CD1c-positive myeloid dendritic cell (primary cell): ENCODE measurements around the gene IL17D.
A peak's percentile ranks its signal among the peaks of the same experiment; 100 is the strongest.
"Not testable (repeated sequence)": the region's sequence is repeated elsewhere in the genome, so short reads cannot be mapped to it uniquely, and the experiment has no call there.

Experiments used
- DNase-seq: peaks from one replicate; pipeline ENCODE4 v3.0.0-alpha.2; 2016; ENCODE audit errors: extremely low spot score

The IL17D gene, protein sequence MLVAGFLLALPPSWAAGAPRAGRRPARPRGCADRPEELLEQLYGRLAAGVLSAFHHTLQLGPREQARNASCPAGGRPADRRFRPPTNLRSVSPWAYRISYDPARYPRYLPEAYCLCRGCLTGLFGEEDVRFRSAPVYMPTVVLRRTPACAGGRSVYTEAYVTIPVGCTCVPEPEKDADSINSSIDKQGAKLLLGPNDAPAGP

DNA sequence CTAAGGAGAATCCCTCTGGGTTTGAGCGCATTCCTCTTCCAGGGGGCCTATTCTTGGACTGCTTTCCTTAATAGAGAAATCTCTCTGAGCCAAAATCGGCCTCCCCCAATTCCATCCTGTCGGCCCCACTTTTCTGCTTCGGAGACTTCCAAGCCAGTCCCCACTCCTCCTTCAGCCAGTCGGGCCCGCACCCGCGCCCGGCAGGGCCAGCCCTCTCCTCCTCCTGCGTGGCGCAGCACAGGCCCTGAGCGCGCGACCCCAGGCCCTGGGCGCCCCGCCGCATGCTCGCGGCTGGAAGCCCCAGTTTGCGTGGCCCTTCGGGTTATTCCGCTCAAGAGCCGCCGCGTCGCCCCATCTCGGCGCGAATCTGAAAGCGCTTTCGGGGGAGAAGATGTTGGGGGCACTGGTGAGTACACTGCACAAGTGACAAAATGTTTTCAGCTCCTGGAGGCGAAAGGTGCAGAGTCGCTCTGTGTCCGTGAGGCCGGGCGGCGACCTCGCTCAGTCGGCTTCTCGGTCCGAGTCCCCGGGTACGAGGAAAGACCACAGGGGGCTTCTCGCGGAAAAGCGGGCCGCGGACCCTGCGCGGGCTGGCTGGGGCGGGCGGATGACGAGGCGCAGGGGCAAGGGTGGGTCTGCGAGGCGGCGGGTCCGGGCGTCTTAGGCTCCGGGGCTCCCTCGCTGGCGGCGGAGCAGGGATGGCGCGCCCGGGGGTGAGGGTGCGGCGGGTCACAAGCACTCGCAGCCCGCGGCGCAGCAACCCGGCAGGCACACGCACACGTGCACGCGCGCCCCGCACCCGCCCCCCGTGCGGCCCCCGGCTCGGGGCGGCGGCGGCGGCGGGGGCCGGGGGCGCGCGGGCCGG lies at the start of gene IL17D:
Gene IL17D, plus strand, starts transcription at position 785 of the 865 bp plus-strand sequence. CDS start 303 bp downstream, outside the sequence.
- DNase-seq, result peak; percentile 18

DNA sequence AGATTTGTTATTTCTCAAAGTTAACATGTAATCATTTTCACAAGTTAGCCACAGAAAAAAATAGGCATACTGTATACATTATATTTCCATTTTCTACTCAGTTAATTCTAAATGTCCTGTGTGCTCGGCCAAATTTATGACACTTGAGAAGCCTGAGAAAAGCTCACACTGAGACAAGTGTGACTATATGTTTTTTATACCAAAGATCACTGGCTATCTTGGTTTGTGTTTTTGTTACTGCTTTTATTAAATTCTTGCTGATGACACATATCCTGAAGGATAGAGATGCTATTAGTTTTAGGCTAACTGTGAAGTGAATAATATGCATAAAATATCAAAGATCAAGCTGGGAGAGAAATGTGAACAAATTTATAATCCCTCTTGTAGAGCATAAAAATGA lies 49.3 kb upstream of the IL17D start:
- no peak for DNase-seq

DNA sequence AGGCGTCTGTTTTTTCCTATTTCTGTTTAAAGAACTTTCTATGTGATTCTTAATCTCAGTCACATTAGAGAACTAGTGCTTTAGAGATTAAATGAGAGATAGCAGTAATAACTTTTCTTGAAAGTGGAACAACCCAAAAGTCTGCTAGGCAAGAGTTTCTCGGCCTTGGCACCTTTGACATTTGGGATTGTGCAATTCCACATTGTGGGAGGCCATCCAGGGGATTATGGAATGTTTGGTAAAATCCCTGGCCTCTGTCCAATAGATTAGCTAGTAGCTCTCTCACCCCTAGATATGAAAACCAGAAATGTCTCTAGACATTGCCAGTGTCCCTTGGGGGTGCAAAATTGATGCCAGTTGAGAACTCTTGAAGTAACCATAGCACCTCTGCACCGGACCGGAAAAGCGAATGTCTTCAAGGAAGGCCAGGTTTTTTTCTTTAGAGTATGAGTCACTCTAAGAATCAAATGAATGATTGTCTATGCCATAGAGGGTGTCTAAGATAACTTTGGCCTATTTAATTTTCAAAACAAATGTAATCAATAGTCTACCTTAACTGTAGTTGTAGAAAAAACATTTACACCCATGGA lies 45.0 kb upstream of the IL17D start:
- no peak for DNase-seq

DNA sequence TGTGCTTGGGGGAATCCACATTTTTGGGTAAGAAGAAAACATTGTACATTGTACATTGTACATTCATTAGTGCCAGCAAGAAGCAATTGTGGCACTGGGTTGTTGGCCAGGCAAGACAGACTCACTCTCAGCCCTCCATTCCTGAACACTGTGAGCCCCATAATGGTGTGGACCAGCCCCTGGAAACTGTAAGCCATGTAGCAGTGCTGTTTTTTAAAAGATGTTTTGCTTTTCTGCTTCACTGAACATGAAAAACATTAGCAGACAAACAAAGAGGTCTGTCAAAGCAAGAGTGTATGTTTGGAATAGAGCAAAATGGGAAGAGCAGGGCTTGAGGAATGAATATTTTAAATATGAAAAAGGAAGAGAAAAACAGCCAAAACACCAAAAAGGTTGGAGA lies 39.1 kb upstream of the IL17D start:
- DNase-seq, result no peak

DNA sequence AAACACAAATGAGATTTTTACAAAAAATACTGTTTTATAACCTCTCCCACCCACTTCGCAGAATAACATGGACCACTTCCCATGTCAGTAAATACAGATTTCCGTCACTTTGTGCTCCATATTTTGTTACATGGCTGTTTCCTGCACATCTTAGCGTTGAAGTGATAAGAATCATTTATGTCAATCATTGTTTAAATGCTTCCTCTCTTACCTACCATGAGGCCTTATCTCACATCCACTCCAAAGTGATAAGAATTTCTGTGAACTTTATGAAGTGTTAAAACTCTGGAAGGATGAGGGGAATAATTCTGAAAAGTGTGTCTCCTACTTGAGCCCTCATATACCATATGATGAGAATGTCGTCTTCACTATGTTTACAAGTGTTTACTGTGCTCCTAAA lies 36.6 kb upstream of the IL17D start:
- DNase-seq, result no peak

DNA sequence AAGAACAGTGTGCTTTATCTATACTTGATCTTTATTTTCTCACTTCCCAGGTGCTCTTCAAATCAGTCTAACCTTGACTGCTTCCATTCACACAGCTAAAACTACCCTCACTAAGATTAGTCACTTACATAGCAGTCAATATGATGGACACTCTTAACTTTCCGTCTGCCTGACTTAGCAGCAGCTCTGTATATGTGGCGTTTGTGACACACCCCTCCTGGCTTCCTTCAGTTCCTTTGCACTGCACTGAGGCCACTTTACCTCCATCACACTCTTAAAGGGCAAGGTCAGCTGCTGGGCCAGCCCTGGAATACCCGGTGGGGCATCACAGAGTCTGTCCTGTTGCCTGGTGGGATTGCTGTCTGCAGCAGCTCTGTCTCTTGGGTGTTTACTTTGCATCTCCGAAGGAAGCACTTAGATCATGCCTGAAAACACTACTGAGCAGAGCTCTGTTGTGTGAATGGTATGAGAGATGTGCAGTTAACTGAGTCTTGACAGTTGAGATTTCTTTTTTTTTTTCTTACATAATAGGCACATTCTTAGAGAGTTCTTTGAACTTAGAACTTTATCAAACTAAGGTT lies 35.6 kb upstream of the IL17D start:
- no peak for DNase-seq

DNA sequence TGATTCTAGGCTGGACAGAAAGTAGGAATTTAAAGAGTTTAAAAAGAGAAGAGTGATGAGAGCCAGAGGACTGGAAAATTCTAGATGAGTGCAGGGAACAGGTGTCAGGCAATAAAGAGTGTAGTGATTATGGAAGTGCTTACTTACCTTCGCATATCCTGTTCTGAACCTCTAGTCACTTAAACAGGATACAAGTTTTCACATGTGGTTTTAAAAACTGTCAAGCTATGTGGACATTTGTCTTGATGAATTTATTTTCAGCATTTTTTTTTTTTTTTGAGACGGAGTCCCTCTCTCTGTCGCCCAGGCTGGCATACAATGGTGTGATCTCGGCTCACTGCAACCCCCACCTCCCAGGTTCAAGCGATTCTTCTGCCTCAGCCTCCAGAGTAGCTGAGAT lies 34.3 kb upstream of the IL17D start:
- DNase-seq, result no peak

DNA sequence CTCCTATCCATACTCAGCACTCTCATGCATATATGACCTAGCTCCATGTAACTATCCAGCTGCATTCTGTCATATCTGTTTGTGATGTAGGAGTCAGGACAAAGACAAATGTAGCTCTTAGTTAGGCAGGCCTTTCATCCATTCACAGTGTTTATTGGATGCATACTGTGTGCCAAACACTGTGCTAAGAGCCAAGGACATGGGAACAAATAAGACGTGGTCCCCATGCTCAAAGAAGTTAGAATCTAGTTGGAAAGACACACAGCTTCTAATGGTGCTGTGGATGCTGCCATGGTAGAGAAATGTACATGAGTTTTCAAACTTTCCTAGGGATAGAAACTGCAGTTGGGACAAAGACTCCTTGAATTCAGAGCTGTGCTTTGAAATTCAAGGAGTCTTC lies 31.7 kb upstream of the IL17D start:
- no peak for DNase-seq

DNA sequence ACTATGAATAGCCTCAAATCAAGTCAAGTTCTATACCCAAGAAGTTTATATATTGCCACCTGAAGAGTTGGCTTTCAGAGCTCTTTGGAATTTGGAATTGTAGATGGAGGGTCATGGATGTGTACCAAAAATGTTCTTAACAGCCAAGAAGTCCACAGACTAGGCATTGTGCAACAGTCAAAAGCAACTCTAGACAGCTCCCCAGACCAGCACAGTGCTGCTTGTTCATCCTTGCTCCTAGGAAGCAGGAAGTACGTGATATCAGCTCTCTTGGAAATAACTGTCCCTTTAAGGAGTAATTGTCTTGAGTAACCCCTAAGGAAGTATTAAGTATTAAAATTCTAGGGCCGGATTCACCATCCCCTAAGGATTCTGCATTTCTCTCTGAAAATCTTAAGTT lies 30.7 kb upstream of the IL17D start:
- DNase-seq, result no peak

DNA sequence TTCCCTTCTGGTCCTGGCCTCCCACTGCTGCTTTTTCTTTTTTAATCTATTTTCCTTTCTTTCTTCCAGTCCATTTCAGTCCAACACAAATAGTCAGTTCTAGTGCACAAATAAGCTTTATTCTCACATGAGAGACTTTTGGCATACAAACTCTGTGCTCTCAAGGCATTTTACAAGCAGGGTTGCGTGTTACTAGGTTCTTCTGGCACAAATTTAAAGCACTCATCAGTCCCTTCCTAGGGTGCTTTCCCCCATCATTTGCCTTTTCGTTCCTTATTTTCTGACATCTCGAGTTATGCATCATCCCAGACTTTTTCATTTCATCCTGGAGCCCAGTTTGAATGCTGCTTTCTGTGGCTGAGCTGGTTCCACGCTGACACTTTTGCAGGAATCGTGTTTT lies 29.8 kb upstream of the IL17D start:
- no peak for DNase-seq

DNA sequence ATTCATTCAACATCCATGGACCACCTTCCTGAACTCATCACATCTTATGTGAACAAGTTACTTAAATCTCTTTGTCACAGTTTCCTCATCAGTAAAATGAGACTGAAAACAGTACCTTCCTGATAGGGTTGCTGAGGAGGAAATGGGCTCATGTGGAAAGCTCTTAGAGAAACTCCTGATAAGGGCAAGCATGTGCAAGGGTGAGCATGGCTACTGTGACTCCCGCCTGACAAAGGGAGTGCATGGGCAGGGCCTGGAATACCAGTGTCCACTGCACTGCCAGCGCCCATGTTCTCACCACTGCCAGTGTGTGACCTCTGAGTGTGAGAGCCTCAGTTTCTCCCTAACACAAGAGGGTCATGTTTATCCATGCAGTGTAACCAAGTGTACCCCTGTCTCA lies 27.3 kb upstream of the IL17D start:
- DNase-seq, result no peak

DNA sequence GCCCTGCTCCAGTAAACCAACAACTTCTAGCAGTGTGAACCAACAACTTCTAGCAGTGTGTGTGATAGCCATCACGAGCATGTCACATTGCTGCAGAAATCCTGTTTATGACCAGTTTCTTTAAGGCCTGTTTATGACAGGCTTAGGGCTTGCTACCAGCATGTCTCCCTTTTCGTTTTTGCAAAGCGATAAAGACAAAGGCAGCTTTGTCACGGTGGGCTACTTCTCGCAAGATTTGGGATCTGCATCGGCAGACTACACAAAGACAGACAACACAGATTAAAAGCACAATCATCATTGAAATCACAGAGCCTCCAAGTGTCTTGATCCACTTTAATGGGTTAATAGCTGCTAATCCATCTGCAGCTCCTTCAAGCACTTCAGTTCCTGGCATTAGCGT lies 24.9 kb upstream of the IL17D start:
- DNase-seq, result not testable (repeated sequence)

DNA sequence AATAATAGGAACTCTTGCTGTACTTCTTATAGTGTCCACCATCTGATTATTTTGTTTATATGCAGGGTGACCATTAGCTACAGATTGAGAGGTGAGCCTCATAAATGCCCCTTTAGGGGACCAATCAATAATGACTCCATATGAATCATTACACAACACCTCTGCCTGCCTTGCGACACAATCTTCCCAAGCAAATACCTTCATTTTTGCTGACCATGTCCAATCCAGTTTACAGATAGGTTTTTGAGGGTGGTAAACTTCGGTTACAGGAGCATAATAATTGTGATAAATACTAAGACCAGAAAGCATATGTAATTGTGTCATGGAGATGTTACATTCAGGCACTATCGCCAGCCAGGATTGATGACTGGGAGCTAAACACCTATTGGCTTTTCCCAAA lies 23.6 kb upstream of the IL17D start:
- DNase-seq, result no peak

DNA sequence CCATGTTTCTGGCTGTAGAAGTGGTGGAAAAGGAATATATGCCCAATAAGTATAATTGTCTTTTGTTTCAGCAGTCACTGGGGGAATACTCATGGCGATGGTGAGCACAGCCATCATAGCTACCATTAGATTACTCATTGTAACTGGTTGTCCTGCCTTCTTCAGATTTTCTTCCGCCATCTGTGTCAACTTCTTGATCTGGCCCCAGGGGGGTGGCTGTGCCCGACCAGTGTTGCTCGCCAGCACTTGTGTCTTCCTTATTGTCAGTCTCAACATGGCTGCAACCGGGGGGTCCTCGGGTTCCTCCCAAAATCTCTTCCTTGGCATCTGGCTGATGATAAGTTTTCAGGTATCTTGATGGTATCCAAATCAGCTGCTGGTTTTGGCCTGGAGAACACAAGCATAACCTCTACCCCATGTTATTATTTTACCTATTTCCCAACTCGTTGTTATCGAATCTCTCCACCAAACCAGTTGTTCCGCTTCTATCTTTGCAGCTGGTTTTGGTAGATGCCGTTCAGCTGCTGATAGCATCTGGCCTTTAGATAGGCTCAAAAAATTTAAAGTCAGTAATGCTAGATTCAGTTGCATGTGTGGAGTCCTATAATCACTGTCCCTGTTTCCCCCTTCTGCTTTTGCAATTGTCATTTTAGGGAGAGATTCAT lies 23.0 kb upstream of the IL17D start:
- DNase-seq, result no peak

DNA sequence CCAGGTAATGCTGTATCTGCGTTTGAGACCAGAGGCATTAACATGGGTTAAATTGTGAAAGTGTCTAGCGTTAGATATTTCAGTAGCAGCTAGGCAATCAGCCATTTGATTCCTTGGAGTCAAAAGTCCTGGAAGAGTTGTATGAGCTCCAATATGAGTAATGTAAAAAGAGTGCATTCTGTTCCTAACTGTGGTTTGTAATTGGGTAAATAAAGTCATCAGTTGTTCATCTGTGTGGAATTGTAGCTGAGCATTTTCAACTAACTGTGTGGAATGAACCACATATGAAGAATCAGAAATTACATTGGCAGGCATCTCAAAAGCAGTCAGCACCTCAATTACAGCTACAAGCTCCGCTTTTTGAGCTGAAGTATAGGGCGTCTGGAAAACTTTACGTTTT lies 22.0 kb upstream of the IL17D start:
- DNase-seq, result not testable (repeated sequence)

DNA sequence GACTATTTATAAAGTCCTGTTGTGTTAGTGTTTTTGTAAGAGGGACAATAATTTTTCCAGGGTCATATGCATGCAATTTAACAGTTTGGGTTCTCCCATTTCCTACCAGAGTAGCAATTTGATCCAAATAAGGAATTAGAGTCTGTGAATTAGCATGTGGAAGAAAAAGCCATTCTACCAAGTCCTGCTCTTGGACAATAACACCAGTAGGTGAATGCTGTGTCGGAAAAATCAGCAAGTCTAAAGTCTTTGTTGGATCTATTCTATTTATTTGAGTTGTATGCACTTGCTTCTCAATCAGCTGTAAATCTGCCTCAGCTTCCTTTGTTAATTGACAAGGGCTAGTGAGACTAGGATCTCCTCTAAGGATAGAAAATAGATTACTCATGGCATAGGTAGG lies 21.4 kb upstream of the IL17D start:
- no peak for DNase-seq

DNA sequence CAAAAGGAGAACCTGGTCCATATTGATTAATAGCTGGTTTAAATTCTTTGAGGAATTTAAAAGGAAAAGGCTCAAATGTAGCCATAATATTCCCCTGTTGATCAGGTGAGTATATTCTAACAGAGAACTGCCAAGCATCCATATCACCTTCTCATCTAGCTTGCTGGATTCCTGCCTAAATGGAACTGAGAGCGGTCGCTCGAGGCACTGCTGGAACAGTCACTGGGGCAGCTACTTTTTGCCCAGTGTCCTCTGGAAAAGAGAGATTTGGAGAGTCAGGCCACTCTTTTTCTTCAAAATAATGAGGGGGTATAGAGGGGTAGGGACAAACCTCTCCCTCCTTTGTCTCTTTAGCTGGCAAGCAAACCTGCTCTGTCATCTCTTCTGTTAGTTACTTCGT lies 19.5 kb upstream of the IL17D start:
- DNase-seq, result no peak

DNA sequence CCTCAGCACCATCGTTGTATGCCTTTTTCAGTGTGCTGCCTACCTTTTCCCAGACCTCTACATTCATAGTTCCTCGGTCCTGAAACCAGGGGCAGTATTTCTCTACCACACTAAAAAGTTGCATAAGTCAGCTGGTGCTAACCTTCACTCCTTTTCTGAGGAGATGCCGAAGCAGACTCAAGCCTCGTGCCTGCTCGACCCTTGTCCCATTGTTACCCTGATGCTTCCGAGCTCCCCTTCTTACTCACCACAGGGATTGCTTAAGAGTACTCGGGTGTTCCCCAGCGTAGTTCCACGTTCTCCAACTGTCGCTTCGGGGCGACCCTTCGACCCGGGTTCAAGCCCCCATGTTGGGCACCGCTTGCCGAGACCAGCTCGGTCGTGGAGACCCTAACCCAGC lies 19.0 kb upstream of the IL17D start:
- DNase-seq, result peak; percentile 8

DNA sequence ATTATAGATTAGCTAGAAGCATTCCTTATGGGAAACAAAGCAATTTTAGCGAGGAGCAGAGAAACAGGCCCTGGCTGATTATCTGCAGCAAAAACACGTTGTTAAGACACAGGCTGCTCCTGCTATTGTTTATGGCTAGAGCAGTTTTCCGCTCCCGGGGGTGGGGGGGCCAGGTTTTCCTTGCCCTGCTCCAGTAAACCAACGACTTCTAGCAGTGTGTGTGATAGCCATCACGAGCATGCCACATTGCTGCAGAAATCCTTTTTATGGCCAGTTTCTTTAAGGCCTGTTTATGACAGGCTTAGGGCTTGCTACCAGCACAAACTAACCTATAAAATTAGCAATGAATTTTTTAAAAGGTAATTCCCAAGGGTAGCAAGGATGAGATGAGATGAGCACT lies 18.4 kb upstream of the IL17D start:
- DNase-seq, result no peak

DNA sequence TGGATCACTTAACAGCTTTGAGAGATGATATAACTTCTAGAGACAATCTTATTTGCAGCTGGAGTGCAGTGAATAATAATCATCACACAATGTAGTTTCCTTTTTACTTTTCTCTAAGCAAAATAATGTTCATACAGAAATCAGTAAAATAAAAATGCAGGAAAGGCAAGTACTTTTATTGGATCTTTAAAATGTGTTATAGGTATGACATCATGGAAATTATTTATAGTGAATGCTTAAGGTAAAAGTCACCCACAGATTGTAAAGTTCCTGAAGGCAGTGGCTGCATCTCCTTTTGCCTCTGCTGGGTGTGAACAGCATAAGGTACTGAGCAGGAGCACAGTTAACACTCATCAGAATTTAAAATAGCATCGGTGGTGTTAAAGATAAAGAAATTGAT lies 17.3 kb upstream of the IL17D start:
- no peak for DNase-seq

DNA sequence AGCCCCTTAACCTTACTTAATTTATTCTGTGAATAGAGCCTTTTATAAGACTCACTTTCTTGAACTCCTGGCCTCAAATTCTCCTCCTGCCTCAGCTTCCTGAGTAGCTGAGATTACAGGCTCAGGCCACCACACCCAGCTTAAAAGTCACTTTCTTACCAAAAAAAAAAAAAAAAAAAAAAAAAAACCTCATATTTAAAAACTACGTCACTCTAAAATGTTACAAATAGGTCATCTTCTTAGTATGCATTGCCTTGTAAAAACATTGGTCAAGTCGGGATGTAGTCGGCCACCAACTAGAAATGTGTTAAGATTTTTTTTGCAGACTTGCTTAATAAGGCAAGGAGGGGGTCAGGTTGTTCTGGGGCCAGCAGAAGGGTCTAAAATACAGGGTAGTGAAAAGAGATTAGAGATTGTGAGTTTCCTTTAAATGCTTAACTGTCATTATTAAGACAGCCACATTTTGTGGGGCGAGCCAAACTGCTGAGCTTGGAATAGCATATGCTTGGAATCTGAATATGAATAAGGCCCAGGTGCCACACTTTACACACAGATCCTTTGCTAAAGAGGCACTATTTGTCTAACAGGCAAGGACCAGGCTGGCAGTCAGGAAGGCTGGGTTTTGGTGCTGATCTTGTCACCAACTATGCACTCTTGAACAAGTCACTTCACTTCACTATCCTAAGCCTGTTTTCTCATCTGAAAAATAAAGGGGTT lies 16.5 kb upstream of the IL17D start:
- no peak for DNase-seq

DNA sequence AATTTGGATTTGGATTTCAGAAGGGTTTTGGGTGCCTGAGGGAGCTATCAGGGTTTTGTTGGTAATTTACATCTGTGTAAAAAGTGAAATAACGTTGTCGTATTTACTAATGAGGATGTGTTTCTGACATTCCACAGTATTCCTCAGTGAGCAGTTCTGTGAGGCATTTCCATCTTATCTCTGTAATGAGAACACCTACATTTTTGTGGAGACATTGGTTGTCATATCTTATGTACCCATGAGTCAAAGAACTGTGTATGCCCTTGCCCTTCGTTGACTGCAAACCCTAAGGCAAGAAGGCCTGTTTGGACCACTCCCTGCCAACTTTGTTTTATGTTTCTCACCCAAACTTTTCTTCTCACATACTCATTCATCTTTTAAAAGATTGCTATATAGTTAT lies 14.2 kb upstream of the IL17D start:
- no peak for DNase-seq
